Trophoblast cell (in vitro differentiated cells and primary cell): ENCODE data around the gene VPS13D.

Source experiments
- DNase-seq, 2 donors: peaks; one replicate each; pipeline ENCODE4 v3.0.0-alpha.2; 2016
- H2AFZ ChIP-seq: 2 replicates; pipeline ENCODE4 v1.6.1; 2013; ENCODE audit warnings: low read length, moderate library complexity, mild to moderate bottlenecking; ENCODE audit not compliant: insufficient read depth, poor library complexity
- H2AK5ac ChIP-seq: 2 replicates; pipeline ENCODE4 v1.6.1; 2013; ENCODE audit warnings: mild to moderate bottlenecking, low read length
- H2BK120ac ChIP-seq: 2 replicates; pipeline ENCODE4 v1.6.1; 2013; ENCODE audit warnings: low read length, mild to moderate bottlenecking, moderate library complexity; ENCODE audit not compliant: insufficient read depth, poor library complexity
- H2BK12ac ChIP-seq: 2 replicates; pipeline ENCODE4 v1.6.1; 2013; ENCODE audit warnings: mild to moderate bottlenecking, low read length, moderate library complexity
- H2BK5ac ChIP-seq: 2 replicates; pipeline ENCODE4 v1.6.1; 2013; ENCODE audit warnings: low read length, low read depth, moderate library complexity, mild to moderate bottlenecking; ENCODE audit not compliant: poor library complexity
- H3K14ac ChIP-seq: 2 replicates; pipeline ENCODE4 v1.6.1; 2013; ENCODE audit warnings: mild to moderate bottlenecking, low read length
- H3K18ac ChIP-seq: 2 replicates; pipeline ENCODE4 v1.6.1; 2013; ENCODE audit warnings: mild to moderate bottlenecking, low read length
- H3K23ac ChIP-seq: 2 replicates; pipeline ENCODE4 v1.6.1; 2013; ENCODE audit warnings: low read length
- H3K27ac ChIP-seq: 2 replicates; pipeline ENCODE4 v1.5.1; 2013; ENCODE audit warnings: low read depth, mild to moderate bottlenecking, inconsistent platforms, low read length, moderate library complexity
- H3K27me3 ChIP-seq: 2 replicates; pipeline ENCODE4 v1.6.1; 2013; ENCODE audit warnings: inconsistent platforms, mild to moderate bottlenecking, low read length, moderate library complexity; ENCODE audit not compliant: insufficient read depth
- H3K36me3 ChIP-seq, 2 experiments: 1 replicate in 1 of 2; 2 replicates in 1 of 2; pipeline ENCODE4 v1.6.1; 2013; ENCODE audit warnings: low read length in 2 of 2, mild to moderate bottlenecking in 2 of 2, moderate library complexity in 1 of 2; ENCODE audit not compliant: insufficient read depth in 2 of 2, control insufficient read depth in 1 of 2
- H3K4ac ChIP-seq: 2 replicates; pipeline ENCODE4 v1.6.1; 2013; ENCODE audit warnings: low read depth, mild to moderate bottlenecking, low read length, moderate library complexity
- H3K4me1 ChIP-seq, 2 experiments: 1 replicate in 1 of 2; 2 replicates in 1 of 2; pipeline ENCODE4 v1.6.1; 2013; ENCODE audit warnings: low read length in 2 of 2, mild to moderate bottlenecking in 2 of 2, moderate library complexity in 1 of 2; ENCODE audit not compliant: insufficient read depth in 2 of 2, control insufficient read depth in 1 of 2
- H3K4me2 ChIP-seq: 2 replicates; pipeline ENCODE4 v1.6.1; 2013; ENCODE audit warnings: inconsistent platforms, mild to moderate bottlenecking, low read length, moderate library complexity
- H3K4me3 ChIP-seq: 2 replicates; pipeline ENCODE4 v1.5.1; 2013; ENCODE audit warnings: mild to moderate bottlenecking, low read depth, low read length, inconsistent platforms
- H3K79me1 ChIP-seq: one replicate; pipeline ENCODE4 v1.6.1; 2013; ENCODE audit warnings: low read length
- H3K79me2 ChIP-seq: 2 replicates; pipeline ENCODE4 v1.6.1; 2013; ENCODE audit warnings: low read length, mild to moderate bottlenecking; ENCODE audit not compliant: control insufficient read depth, insufficient read depth, poor library complexity
- H3K9ac ChIP-seq: 2 replicates; pipeline ENCODE4 v1.6.1; 2013; ENCODE audit warnings: mild to moderate bottlenecking, low read length
- H3K9me3 ChIP-seq: 2 replicates; pipeline ENCODE4 v1.6.1; 2013; ENCODE audit warnings: low read depth, mild to moderate bottlenecking, control low read depth, inconsistent platforms, low read length; ENCODE audit not compliant: insufficient read depth
- H4K12ac ChIP-seq: 2 replicates; pipeline ENCODE4 v1.6.1; 2013; ENCODE audit warnings: low read depth, mild to moderate bottlenecking, low read length, moderate library complexity
- H4K8ac ChIP-seq: 2 replicates; pipeline ENCODE4 v1.6.1; 2013; ENCODE audit warnings: low read depth, mild to moderate bottlenecking, low read length, moderate library complexity
- H4K91ac ChIP-seq: one replicate; pipeline ENCODE4 v1.6.1; 2013; ENCODE audit warnings: low read depth, mild to moderate bottlenecking, low read length, moderate library complexity
- WGBS: extraction: QIAGEN DNeasy Blood & Tissue Kit; methylation state at CpG from one replicate; pipeline ENCODE4 v1.1.7; 2013; ENCODE audit warnings: missing lambda C conversion rate; ENCODE audit not compliant: insufficient read length, insufficient coverage; ENCODE audit errors: extremely low coverage; 5-methylcytosine and 5-hydroxymethylcytosine counted together

The VPS13D gene

DNA sequence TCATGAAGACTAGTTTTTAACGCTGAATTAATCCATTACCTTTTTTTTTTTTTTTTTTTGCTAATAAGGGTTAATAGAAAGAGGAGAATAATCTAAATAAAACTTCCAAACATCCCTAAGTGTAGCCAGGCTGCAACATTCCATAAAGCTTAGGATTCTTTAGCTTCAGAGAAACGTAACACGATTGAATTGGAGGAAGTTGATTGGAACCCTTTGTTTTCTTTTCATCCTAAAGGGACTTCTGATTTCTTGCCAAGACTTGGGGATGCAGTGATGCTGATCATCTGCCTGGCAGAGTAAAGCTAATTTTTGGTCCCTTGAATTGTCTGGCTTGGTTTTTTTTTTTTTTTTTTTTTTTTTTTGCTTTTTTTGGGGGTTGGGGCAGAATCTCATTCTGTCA lies 142.9 kb downstream of the VPS13D start:
- H2AFZ ChIP-seq = no peak overlapping the region
- no peak overlapping the region for H3K4me2 ChIP-seq
- no peak overlapping the region for H2BK12ac ChIP-seq
- H4K91ac ChIP-seq = no peak overlapping the region
- H3K4me3 ChIP-seq = no peak overlapping the region
- H3K27ac ChIP-seq = no peak overlapping the region
- no peak overlapping the region for H4K8ac ChIP-seq
- no peak overlapping the region for H4K12ac ChIP-seq
- H3K18ac ChIP-seq = no peak overlapping the region
- no peak overlapping the region for H2BK5ac ChIP-seq
- peaks cover 4 to 13% of the 10 kb centered on the region in 2 experiments for H3K36me3 ChIP-seq
- H3K9me3 ChIP-seq = no peaks in the 10 kb centered on the region
- no peak for DNase-seq
- no peaks in the 10 kb centered on the region for H3K79me1 ChIP-seq
- no peak overlapping the region for H3K23ac ChIP-seq
- H3K4me1 ChIP-seq = no peaks in the 10 kb centered on the region
- no peaks in the 10 kb centered on the region for H3K79me2 ChIP-seq
- H2BK120ac ChIP-seq = no peak overlapping the region
- no peak overlapping the region for H3K9ac ChIP-seq
- H2AK5ac ChIP-seq = no peak overlapping the region
- no peaks in the 10 kb centered on the region for H3K27me3 ChIP-seq
- H3K4ac ChIP-seq = no peak overlapping the region
- no CpG with 5 or more reads among the region's 3 CpGs for WGBS
- H3K14ac ChIP-seq = no peak overlapping the region

DNA sequence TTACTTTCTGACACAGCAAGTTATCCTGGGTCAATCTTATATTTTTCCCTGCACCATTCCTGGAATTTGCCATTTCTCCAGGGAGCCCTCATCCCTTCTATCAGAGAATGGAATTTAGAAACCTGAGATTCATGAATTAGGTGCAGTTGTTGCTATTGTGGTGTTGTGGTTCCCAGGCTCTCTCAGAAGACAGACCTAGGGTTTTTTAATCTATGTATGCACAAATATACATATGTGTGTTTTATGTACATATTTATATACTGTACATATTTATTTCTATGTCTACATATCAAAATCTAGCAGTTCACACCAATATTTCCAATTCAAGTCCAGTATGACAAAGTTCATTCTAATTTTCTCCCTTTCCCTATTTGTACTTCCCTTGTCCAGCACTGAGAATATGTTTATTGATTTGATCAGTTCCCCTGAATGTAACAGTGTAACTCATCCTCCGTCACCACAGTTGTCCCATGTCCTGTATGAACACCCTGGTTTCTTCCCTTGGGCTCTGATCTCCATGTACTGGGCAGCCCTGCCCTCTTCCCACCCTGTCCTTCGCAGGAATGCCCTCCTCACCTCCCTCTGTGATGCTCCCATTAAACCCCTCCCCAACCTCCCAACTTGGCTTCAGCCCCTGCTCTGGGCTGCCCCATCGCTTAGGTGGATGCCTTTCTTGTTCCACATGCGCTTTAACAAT lies 145.5 kb downstream of the VPS13D start:
- no peak overlapping the region for H4K91ac ChIP-seq
- no peak overlapping the region for H4K12ac ChIP-seq
- H3K14ac ChIP-seq = no peak overlapping the region
- no peaks in the 10 kb centered on the region for H3K79me1 ChIP-seq
- H3K27me3 ChIP-seq = no peaks in the 10 kb centered on the region
- no peak overlapping the region for H3K4me2 ChIP-seq
- H3K23ac ChIP-seq = no peak overlapping the region
- H3K79me2 ChIP-seq = no peaks in the 10 kb centered on the region
- peaks cover 2% of the 10 kb centered on the region for H3K9me3 ChIP-seq
- no peak overlapping the region for H3K4ac ChIP-seq
- no peak overlapping the region for H2AK5ac ChIP-seq
- H2BK120ac ChIP-seq = no peak overlapping the region
- H3K36me3 ChIP-seq = peaks cover 9 to 16% of the 10 kb centered on the region in 2 experiments
- no peak overlapping the region for H3K27ac ChIP-seq
- H4K8ac ChIP-seq = no peak overlapping the region
- H2BK5ac ChIP-seq = no peak overlapping the region
- H2BK12ac ChIP-seq = no peak overlapping the region
- no CpG with 5 or more reads among the region's 4 CpGs for WGBS
- H3K9ac ChIP-seq = no peak overlapping the region
- DNase-seq = peak; percentile 1 to 27
- H3K4me1 ChIP-seq = no peaks in the 10 kb centered on the region
- no peak overlapping the region for H3K4me3 ChIP-seq
- no peak overlapping the region for H2AFZ ChIP-seq
- no peak overlapping the region for H3K18ac ChIP-seq

DNA sequence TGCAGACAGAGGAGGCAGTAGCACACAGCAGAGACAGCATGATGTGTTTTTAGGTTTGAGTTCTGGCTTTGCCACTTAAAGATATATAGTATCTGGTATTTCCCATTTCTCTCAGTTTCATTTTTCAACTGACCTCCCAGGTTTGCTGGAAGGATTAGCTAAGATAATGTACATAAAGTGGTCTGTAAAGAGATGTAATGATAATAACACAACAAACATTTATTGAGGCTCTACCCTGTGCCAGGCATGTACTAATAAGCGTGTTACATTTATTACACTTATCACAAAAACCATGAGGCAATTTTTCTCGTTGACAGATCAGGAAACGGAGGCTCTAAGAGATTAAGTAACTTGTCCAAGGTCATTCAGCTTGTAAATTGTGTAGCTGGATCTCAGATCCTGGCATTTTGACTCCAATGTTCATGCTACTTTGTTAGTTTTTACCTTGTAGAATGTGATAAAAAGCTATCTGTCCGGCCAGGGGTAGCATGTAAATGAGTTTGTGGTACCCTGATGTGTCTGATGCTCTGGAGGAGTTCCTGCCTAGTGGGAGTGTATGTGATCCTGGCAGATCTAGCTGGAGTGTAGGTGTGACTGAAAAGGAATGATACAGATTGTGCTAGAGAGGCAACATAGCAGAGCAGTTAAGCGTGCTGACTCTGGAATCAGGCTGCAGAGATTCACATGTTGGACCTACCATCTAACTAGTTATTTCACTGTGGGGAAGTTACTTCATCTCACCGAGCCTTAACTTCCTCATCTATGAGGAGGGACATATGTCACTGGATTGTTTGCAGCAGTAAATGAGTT lies 146.6 kb downstream of the VPS13D start:
- Histone ChIP-seq H3K4ac (no peak overlapping the region), H3K9me3 (peaks cover 2% of the 10 kb centered on the region), H3K14ac (no peak overlapping the region), H4K91ac (no peak overlapping the region), H3K4me3 (no peak overlapping the region), H2AK5ac (no peak overlapping the region), H3K27me3 (no peaks in the 10 kb centered on the region), H3K9ac (no peak overlapping the region), H3K23ac (no peak overlapping the region), H4K12ac (no peak overlapping the region), H2BK120ac (no peak overlapping the region), H3K79me1 (no peaks in the 10 kb centered on the region), H3K18ac (no peak overlapping the region), H2BK12ac (no peak overlapping the region), H2BK5ac (no peak overlapping the region), H3K79me2 (no peaks in the 10 kb centered on the region), H3K4me1 (no peaks in the 10 kb centered on the region), H4K8ac (no peak overlapping the region), H3K27ac (no peak overlapping the region), H3K4me2 (no peak overlapping the region), H3K36me3 (peaks cover 9 to 14% of the 10 kb centered on the region in 2 experiments), H2AFZ (no peak overlapping the region)
- DNase-seq = peak in 1 of 2 donors; percentile 11
- no CpG with 5 or more reads among the region's 6 CpGs for WGBS

DNA sequence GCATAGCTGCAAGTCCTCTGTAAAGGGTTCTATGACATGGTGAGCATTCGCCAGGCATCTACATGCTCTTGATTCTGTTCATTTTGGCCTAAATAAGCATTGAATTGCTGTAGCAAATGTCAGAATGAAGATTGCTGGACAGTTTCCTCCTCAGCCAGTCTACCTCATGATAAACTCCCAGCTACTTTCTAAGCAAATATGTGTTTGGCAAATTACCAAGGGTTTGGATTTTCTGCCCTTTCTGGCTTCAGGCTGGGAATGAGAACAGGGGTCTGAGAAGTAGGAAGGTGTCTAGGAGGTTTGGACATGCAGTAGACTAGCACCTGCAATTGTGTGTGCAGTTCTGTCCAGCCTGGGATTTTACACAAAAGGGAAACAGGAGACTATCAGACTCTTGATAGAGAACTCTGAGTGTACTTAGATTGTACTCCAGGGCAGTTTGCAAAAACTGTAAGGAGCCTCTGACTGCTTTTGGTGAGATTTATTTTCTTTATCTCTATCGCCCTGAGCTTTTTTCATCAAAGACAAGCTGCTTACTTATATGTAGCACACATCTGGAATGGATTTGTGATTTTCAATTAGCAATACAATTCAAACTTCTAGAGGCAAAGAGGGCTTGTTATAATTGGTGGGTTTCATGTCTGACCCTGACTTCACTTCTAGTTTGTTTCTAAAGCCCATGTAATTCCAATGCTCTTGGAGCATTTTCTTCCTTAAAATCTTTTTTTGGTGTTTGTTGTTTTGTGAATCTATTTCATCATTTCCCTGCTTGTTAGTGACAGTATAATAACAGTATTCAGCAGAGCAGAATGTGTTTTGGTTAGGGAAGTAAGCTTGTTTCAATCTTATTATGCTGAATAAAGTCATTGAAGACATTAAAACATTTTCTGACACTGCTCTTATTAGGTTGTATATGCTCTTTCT lies 150.8 kb downstream of the VPS13D start:
- H3K27me3 ChIP-seq = no peaks in the 10 kb centered on the region
- no peak overlapping the region for H4K12ac ChIP-seq
- H3K14ac ChIP-seq = no peak overlapping the region
- H2AK5ac ChIP-seq = no peak overlapping the region
- no peak overlapping the region for H3K4me2 ChIP-seq
- no peak overlapping the region for H3K27ac ChIP-seq
- no peak overlapping the region for H3K4me3 ChIP-seq
- no peak overlapping the region for H3K23ac ChIP-seq
- H3K9ac ChIP-seq = no peak overlapping the region
- no peak overlapping the region for H2BK12ac ChIP-seq
- no peak overlapping the region for H2BK5ac ChIP-seq
- no peaks in the 10 kb centered on the region for H3K79me2 ChIP-seq
- DNase-seq = no peak
- H2BK120ac ChIP-seq = no peak overlapping the region
- H4K91ac ChIP-seq = no peak overlapping the region
- no peaks in the 10 kb centered on the region for H3K4me1 ChIP-seq
- no peak overlapping the region for H2AFZ ChIP-seq
- H3K36me3 ChIP-seq = peaks cover 4 to 20% of the 10 kb centered on the region in 2 experiments
- peaks cover 2% of the 10 kb centered on the region for H3K9me3 ChIP-seq
- H3K18ac ChIP-seq = no peak overlapping the region
- no peak overlapping the region for H4K8ac ChIP-seq
- H3K79me1 ChIP-seq = no peaks in the 10 kb centered on the region
- WGBS = no CpG with 5 or more reads among the region's 2 CpGs
- no peak overlapping the region for H3K4ac ChIP-seq
